Measurements from ENCODE around the gene SGCD. TPM values are rescaled to one million over a fixed set of nuclear protein-coding genes. Genes with fewer than 3 reads are reported as not detected.

Gene SGCD
- total RNA-seq, 2 donors from 2014 or later, result 1.0 to 2.2 TPM

DNA sequence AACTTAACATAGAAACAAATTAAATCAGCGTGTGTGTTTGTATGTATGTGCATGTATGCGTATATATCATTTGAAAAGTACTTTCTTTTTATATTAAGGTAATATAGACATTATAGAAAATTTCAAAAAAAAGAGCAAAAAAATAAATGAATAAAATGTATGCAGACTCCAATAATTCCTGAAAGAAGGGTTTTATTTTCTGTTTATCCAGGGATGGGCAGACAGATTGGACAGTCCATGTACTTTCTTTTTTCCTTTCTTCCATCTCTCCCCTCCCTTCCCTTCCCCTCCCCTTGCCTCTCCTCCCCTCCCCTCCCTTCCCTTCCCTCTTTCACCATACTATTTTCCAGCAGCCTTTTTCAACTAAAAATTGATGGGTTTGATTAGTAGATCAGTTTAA lies 123.8 kb downstream of the SGCD start:
- Histone ChIP-seq H3K36me3 (no peaks in the 10 kb centered on the region), H3K4me3 (no peak overlapping the region), H3K4me1 (no peaks in the 10 kb centered on the region), H3K27me3 (no peaks in the 10 kb centered on the region), H3K9me3 (no peaks in the 10 kb centered on the region), H3K27ac (no peak overlapping the region), H3K9ac (ENCODE audit: low read depth in 2 of 2, low read length in 2 of 2) (no peak overlapping the region)
- intact Hi-C loops (cut with DNase I), result no loop called here
- no peak for DNase-seq
- TF ChIP-seq, protein P1, sequence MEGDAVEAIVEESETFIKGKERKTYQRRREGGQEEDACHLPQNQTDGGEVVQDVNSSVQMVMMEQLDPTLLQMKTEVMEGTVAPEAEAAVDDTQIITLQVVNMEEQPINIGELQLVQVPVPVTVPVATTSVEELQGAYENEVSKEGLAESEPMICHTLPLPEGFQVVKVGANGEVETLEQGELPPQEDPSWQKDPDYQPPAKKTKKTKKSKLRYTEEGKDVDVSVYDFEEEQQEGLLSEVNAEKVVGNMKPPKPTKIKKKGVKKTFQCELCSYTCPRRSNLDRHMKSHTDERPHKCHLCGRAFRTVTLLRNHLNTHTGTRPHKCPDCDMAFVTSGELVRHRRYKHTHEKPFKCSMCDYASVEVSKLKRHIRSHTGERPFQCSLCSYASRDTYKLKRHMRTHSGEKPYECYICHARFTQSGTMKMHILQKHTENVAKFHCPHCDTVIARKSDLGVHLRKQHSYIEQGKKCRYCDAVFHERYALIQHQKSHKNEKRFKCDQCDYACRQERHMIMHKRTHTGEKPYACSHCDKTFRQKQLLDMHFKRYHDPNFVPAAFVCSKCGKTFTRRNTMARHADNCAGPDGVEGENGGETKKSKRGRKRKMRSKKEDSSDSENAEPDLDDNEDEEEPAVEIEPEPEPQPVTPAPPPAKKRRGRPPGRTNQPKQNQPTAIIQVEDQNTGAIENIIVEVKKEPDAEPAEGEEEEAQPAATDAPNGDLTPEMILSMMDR (IDR thresholded peaks at IDR 0.05), result no peak

DNA sequence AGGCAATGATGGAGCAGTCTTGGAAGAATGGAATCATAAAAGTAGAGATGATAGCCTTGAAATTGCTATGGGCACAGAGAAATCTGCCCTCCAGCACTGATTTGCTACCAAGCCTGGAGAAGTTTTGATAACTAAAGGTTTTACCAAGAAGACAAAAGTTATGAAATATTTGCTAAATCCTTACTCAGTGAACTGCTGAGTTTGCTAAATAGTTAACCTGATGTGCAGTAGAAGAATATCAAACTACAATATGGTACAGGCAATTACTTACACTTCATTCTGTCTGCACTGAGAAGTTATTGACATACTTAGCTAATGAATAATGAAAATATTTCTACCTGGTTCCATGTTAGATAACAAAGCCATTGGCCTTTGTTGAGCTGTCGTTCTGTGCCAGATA lies 124.5 kb downstream of the SGCD start:
- no peaks in the 10 kb centered on the region for H3K27me3 ChIP-seq
- TF ChIP-seq, protein P1 (IDR thresholded peaks at IDR 0.05), result no peak

DNA sequence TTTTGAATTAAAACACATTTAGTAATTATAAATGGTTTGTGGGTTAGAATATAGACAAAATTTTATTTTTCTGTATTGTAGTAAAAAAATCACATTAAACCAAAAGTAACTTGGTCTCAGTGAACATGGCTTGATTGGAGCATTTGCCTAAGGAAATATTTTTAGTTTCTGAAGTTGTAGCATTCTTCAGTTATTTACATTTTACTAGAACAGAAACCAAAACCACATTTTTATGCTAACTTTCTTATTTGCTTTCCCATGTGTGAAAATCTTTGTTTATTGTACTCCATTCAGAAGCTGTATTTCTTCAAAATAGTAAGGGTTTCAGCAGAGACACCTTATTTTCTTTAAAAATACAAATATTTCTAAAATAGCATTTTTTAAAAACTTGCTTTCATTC lies 129.9 kb downstream of the SGCD start:
- DNase-seq, result no peak
- H3K9me3 ChIP-seq, result no peaks in the 10 kb centered on the region
- no peaks in the 10 kb centered on the region for H3K27me3 ChIP-seq
- no peaks in the 10 kb centered on the region for H3K4me1 ChIP-seq
- intact Hi-C loops (cut with DNase I), result no loop called here
- no peak overlapping the region for H3K4me3 ChIP-seq
- TF ChIP-seq, protein P1 (IDR thresholded peaks at IDR 0.05), result no peak
- no peaks in the 10 kb centered on the region for H3K36me3 ChIP-seq
- no peak overlapping the region for H3K27ac ChIP-seq
- H3K9ac ChIP-seq (ENCODE audit: low read depth in 2 of 2, low read length in 2 of 2), result no peak overlapping the region

More for the DNA sequence above, 124.5 kb downstream of the SGCD start:
- Histone ChIP-seq H3K36me3 (no peaks in the 10 kb centered on the region), H3K9ac (ENCODE audit: low read depth in 2 of 2, low read length in 2 of 2) (no peak overlapping the region), H3K9me3 (no peaks in the 10 kb centered on the region), H3K27ac (no peak overlapping the region), H3K4me1 (no peaks in the 10 kb centered on the region), H3K4me3 (no peak overlapping the region)
- DNase-seq, result no peak
- intact Hi-C loops (cut with DNase I), result no loop called here

- H3K9me3 ChIP-seq, result no peaks in the 10 kb centered on the region
- H3K36me3 ChIP-seq, result no peaks in the 10 kb centered on the region
- DNase-seq, result no peak
- H3K4me3 ChIP-seq, result no peak overlapping the region
- TF ChIP-seq, protein P1 (IDR thresholded peaks at IDR 0.05), result no peak
- no peaks in the 10 kb centered on the region for H3K27me3 ChIP-seq
- no peak overlapping the region for H3K27ac ChIP-seq
- intact Hi-C loops (cut with DNase I), result no loop called here
- H3K9ac ChIP-seq (ENCODE audit: low read depth in 2 of 2, low read length in 2 of 2), result no peak overlapping the region
- no peaks in the 10 kb centered on the region for H3K4me1 ChIP-seq
Observed at GRCh38 chr5:156459812-156460385, 132.9 kb downstream of the SGCD start.

DNA sequence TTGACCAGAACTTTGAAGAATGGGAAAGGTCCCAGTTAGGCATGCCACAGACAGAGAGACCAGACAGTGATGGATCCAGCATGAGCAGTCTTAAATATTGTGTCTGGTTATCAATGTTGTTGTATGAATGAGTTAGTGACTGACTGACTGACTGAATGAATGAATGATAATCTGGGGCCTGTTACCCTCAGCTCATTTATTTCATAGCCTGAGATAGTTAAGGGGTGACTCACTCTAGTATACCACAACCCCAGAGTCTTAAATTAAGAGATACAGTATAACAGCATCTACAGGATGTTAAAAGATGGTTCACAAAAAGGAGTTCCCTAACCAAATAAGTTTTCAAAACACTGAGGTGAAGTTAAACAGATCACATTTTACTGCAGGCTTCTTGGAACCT lies 133.5 kb downstream of the SGCD start:
- intact Hi-C loops (cut with DNase I), result no loop called here
- no peaks in the 10 kb centered on the region for H3K36me3 ChIP-seq
- no peaks in the 10 kb centered on the region for H3K27me3 ChIP-seq
- TF ChIP-seq, protein P1 (IDR thresholded peaks at IDR 0.05), result no peak
- H3K9ac ChIP-seq (ENCODE audit: low read depth in 2 of 2, low read length in 2 of 2), result no peak overlapping the region
- H3K4me3 ChIP-seq, result no peak overlapping the region
- DNase-seq, result no peak
- H3K4me1 ChIP-seq, result no peaks in the 10 kb centered on the region
- no peaks in the 10 kb centered on the region for H3K9me3 ChIP-seq
- no peak overlapping the region for H3K27ac ChIP-seq

Measured in colonic mucosa (tissue), 4 donors.